HepG2 (cell line): Measurements from ENCODE around the gene PNP. TPM values are rescaled to one million over a fixed set of nuclear protein-coding genes. Genes with fewer than 3 reads are reported as not detected.
A peak's percentile ranks its signal among the peaks of the same experiment; 100 is the strongest.

Experiments used
- JARID2 ChIP-seq: sonication (generic); formaldehyde crosslinking; IDR thresholded peaks from 2 replicates; pipeline ENCODE4 v1.8.1; 2023; ENCODE audit warnings: missing genetic modification reagents, inconsistent platforms; ENCODE audit not compliant: insufficient replicate concordance
- MED8 ChIP-seq: sonication (generic); formaldehyde crosslinking; IDR thresholded peaks from 2 replicates; pipeline ENCODE4 v1.8.1; 2023; ENCODE audit warnings: mild to moderate bottlenecking, missing genetic modification reagents; ENCODE audit not compliant: insufficient replicate concordance
- NRL ChIP-seq: sonication (generic); formaldehyde crosslinking; IDR thresholded peaks from 2 replicates; pipeline ENCODE4 v1.5.0; 2020; ENCODE audit warnings: missing genetic modification reagents, mild to moderate bottlenecking, moderate library complexity, borderline replicate concordance
- PAF1 ChIP-seq: IDR thresholded peaks from 2 replicates; pipeline ENCODE4 v1.6.1; 2016; ENCODE audit warnings: missing genetic modification reagents, missing compliant biosample characterization
- POLR2G ChIP-seq: fragments of 200-400 bp; formaldehyde crosslinking; IDR thresholded peaks from 2 replicates; pipeline ENCODE4 v1.6.1; 2018; ENCODE audit warnings: mild to moderate bottlenecking, low read depth, low read length, moderate library complexity
- RBFOX2 ChIP-seq: fragments of 200-400 bp; formaldehyde crosslinking; IDR thresholded peaks from 2 replicates; pipeline ENCODE4 v1.6.1; 2017; ENCODE audit warnings: low read depth, mild to moderate bottlenecking, low read length
- RBM22 ChIP-seq: fragments of 200-400 bp; formaldehyde crosslinking; optimal IDR thresholded peaks from 2 replicates; pipeline ENCODE3; 2017; ENCODE audit warnings: mild to moderate bottlenecking, low read length, moderate library complexity
- REST ChIP-seq, 2 experiments: IDR thresholded peaks; 2 replicates each; pipeline ENCODE4 v1.6.1; 2011 to 2012; ENCODE audit warnings: low read length in 2 of 2, borderline replicate concordance in 1 of 2, low read depth in 1 of 2, mild to moderate bottlenecking in 1 of 2, moderate library complexity in 1 of 2
- TEAD3 ChIP-seq: optimal IDR thresholded peaks from 2 replicates; pipeline ENCODE3; 2016; ENCODE audit warnings: borderline replicate concordance
- ZNF407 ChIP-seq: sonication (generic); formaldehyde crosslinking; IDR thresholded peaks from one replicate; pipeline ENCODE4 v1.5.1; 2020; ENCODE audit warnings: mild to moderate bottlenecking, missing genetic modification reagents; ENCODE audit errors: not compliant biosample characterization
- polyA plus RNA-seq, 8 experiments: library from polyadenylated mRNA; depleted of rRNA in 3 of 8; stranded (reverse) in 7 of 8; unstranded in 1 of 8; fragments of >200 nt; fragmentation: Illumina TruSeq in 4 of 8; extraction: Trizol in 4 of 8; gene quantifications; 2 replicates each; pipeline versions ENCODE4 v1.2.1 to v1.2.3, GENCODE V29; 2011 to 2016; ENCODE audit warnings: low read depth in 4 of 8, missing spikeins in 1 of 8, mixed read lengths in 1 of 8; ENCODE audit not compliant: insufficient read depth in 1 of 8
- total RNA-seq, 5 experiments: library from RNA; depleted of rRNA; stranded (reverse); fragments of >200 nt; fragmentation: Illumina TruSeq; extraction: Trizol; gene quantifications; 2 replicates each; pipeline ENCODE4 v1.2.3, GENCODE V29; 2016; ENCODE audit warnings: low read depth in 1 of 5

The PNP gene
- total and polyA plus RNA-seq, 2 of the 13 experiments (the other 11 are each of a cell fraction or from before 2014, with no cell fraction given), result 45.4 to 74.8 TPM

GRCh38 chr14:20456971-20457370 lies 12.2 kb upstream of the PNP start (continued):
- TF ChIP-seq NRL, result 0 out of 2 replicates have a peak, but pooled peaks have one; percentile 36
- peak; percentile 29 for TF ChIP-seq RBM22
- TF ChIP-seq JARID2 (CRISPR knock-in tag), result no peak
- TF ChIP-seq ZNF407 (CRISPR knock-in tag), result no peak
- TF ChIP-seq REST (IDR thresholded peaks at IDR 0.05; ENCODE audit: borderline replicate concordance in 1 of 2, low read depth in 1 of 2, low read length in 2 of 2), result no peak
- peak; percentile 15; the same call in 1 of the 2 replicates for TF ChIP-seq PAF1 (CRISPR knock-in tag)
- peak; percentile 38; the same call in 1 of the 2 replicates for TF ChIP-seq RBFOX2
- peak; percentile 61 for TF ChIP-seq POLR2G
- TF ChIP-seq MED8 (CRISPR knock-in tag), result peak; percentile 17
- TF ChIP-seq TEAD3 (CRISPR knock-in tag), result no peak
- TF ChIP-seq, all 625 proteins: peak for 17
